Measurements from ENCODE around the gene GAPVD1. TPM values are rescaled to one million over a fixed set of nuclear protein-coding genes. Genes with fewer than 3 reads are reported as not detected.
A peak's percentile ranks its signal among the peaks of the same experiment; 100 is the strongest.
"Not testable (repeated sequence)": the region's sequence is repeated elsewhere in the genome, so short reads cannot be mapped to it uniquely, and the experiment has no call there.

The GAPVD1 gene
- total RNA-seq, 2 donors from 2014 or later = 37.9 to 40.0 TPM

GRCh38 chr9:125243792-125244260 is 17.8 kb upstream of the GAPVD1 start:
- ATAC-seq = no peak
- no peak for DNase-seq
- intact Hi-C loops (cut with DNase I, micrococcal nuclease) = no loop called here

DNA sequence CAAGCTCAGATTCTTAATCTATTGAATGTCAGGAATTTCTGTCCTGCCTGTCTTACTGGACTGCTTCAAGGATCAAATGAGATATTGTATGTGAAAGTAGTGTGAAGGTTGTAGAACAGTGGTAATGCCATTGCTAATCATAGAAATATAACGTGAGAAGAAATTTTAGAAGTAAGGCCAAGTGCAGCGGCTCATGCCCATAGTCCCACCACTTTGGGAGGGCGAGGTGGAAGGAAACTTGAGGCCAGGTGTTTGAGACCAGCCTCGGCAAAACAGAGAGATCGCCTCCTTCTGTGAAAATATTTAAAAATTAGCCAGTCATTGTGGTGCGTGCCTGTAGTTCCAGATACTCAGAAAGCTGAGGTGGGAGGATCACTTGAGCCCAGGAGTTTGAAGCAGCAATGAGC is 15.4 kb upstream of the GAPVD1 start:
- intact Hi-C loops (cut with DNase I, micrococcal nuclease) = no loop called here
- DNase-seq (no peak), ATAC-seq (no peak)

- ATAC-seq (no peak), DNase-seq (no peak)
- intact Hi-C loops (cut with DNase I, micrococcal nuclease) = no loop called here
Observed at GRCh38 chr9:125254231-125254630, 7.4 kb upstream of the GAPVD1 start.

GRCh38 chr9:125255781-125256391 is 5.7 kb upstream of the GAPVD1 start:
- no peak for DNase-seq
- ATAC-seq = no peak
- intact Hi-C loops (cut with DNase I, micrococcal nuclease) = no loop called here

DNA sequence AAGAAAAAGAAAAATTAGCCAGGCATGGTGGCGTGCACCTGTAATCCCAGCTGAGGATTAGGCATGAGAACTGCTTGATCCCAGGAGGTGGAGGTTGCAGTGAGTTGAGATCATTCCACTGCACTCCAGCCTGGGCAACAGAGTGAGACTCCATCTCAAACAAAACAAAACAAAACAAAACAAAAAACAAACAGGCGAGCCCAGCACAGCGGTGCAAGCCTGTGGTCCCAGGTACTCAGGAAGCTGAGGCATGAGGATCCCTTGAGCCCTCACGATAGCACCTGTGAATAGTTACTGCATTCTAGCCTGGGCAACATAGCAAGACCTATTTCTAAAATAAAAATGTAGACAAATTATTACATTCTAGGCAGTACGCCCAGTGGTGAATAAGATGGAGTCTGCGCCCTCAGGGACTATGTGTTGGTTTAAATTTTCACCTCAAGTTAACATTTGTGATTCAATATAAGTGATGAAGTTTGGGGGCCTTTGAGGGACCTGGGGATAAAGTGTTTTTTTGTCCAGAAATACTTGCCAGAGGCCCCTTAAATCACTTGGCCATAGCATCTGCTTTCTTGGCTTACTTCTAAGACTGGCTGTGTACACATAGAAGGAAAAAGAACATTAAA is 3.4 kb upstream of the GAPVD1 start:
- intact Hi-C loops (cut with DNase I, micrococcal nuclease) = no loop called here
- DNase-seq (no peak), ATAC-seq (no peak)

- ATAC-seq (no peak), DNase-seq (peak in 1 of 2 donors; percentile 28)
- intact Hi-C loops (cut with DNase I, micrococcal nuclease) = no loop called here
Observed at GRCh38 chr9:125258832-125259534, 2.6 kb upstream of the GAPVD1 start.

DNA sequence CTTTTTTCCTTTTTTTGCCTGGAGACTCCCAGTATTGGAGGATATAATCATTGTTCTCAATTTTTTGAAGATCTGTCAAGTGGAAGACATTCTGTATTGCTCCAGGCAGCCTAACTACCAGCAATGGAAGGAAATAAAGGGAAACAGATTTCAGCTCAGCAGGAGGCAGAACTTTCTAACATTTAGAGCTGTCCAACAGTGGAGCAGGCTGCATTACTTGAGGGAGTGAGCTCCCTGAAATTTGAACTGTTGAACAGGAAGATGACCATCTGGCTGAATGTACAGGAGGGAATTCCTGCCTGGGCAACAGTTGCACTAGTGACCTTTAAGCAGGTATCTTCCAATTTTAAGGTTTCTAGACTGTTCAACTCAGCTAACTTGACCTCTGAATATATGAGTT is 1.1 kb upstream of the GAPVD1 start:
- DNase-seq = no peak
- intact Hi-C loops (cut with DNase I, micrococcal nuclease) = no loop called here
- ATAC-seq = no peak

DNA sequence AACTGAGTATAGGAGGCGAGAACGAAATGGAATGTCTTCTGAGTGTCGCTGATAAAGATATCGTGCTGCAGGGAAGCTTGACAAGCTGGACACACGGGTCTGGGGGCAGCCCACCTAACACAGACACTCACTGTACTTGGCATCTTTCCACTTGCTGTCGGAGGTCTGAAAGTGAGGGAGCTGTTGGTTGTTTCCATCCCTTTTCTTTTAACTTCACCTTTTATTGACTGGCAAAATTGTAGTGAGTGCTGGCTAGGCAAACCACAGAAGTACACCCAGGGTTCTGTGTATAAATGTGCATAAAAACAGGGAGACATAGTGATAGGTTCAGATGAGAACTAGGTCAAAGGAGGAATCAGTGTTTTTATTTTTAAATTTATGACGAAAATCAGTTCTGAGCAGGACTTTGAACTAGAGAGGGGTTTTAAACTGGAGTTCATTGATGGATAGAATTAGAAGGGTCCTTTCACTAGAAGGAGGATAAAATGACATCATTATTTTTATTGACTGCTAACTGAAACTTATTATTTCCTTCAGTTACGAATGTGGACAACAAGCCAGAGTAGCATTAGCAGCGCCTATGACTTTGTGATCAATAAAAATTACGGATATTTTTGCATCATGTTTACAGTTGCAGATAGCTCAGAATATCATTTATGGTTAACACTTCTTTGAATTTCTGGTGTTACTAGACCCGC is 817 bp downstream of the GAPVD1 start:
- ATAC-seq = no peak
- intact Hi-C loops (cut with DNase I, micrococcal nuclease) = no loop called here

GRCh38 chr9:125264068-125264467 is 2.4 kb downstream of the GAPVD1 start:
- intact Hi-C loops (cut with DNase I, micrococcal nuclease); DNase-seq; ATAC-seq: not testable (repeated sequence)

More for the DNA sequence above, 817 bp downstream of the GAPVD1 start:
- DNase-seq = no peak

GRCh38 chr9:125268394-125269013 is 6.9 kb downstream of the GAPVD1 start:
- ATAC-seq (no peak), DNase-seq (no peak)
- intact Hi-C loops (cut with DNase I, micrococcal nuclease) = no loop called here

DNA sequence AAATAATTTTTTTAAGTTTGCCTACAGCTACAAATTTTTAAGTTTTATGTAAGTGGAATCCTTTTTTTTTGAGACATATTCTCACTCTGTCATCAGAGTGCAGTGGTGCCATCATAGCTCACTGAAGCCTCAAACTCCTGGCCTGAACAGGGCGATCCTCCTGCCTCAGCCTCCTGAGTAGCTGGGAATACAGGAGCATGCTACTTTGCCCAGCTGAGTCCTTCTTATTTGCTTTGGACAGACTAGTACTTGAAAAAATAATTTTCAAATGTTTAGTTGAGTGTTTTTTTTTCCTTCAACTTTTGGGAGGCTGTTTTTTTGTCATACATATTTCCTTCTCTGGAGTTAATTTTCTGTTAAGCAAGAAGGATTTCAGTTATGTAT is 7.4 kb downstream of the GAPVD1 start:
- DNase-seq = no peak
- intact Hi-C loops (cut with DNase I, micrococcal nuclease) = no loop called here
- no peak for ATAC-seq

DNA sequence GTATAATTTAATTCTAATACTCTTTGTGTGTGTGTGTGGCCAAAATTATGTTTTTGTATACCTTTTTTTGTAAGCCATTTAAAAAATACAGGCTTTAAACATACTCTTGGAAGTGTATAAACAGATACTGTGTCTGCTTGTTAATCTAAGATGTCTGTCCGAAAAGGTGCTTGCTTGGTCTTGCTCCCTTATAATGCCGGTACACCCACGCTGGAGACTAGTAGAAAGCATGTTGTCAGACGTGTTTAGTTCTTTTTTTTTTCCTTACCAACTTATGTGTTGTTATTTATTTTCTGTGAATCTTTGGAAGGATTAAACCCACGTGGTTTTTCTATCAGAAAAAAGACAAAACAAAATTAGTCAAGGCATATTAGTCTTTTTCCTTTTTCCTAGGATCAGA is 9.5 kb downstream of the GAPVD1 start:
- ATAC-seq (no peak), DNase-seq (no peak)
- intact Hi-C loops (cut with DNase I, micrococcal nuclease) = no loop called here

DNA sequence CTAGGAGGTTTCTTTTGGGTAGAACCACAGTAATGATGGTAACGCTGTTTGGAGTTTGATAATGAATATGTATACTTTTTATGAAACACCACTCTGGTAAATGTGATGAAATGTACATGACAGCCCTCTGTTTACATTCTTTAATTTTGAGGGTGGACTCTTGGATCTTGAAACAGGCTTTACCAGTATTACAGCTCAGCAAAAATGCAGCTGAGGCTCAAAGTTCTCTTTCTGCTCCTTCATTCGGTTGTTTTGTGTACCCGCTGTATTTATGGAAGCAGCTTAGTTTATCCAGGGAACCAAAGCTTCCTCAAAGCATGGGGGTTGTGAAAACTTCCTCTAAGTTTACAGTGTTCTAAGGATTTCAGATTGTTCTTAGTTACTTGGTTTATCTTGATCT is 11.1 kb downstream of the GAPVD1 start:
- ATAC-seq = peak; percentile 99
- intact Hi-C loops (cut with DNase I, micrococcal nuclease) = no loop called here
- DNase-seq = no peak

GRCh38 chr9:125276771-125277170 is 15.1 kb downstream of the GAPVD1 start:
- intact Hi-C loops (cut with DNase I, micrococcal nuclease) = no loop called here
- no peak for DNase-seq
- no peak for ATAC-seq

DNA sequence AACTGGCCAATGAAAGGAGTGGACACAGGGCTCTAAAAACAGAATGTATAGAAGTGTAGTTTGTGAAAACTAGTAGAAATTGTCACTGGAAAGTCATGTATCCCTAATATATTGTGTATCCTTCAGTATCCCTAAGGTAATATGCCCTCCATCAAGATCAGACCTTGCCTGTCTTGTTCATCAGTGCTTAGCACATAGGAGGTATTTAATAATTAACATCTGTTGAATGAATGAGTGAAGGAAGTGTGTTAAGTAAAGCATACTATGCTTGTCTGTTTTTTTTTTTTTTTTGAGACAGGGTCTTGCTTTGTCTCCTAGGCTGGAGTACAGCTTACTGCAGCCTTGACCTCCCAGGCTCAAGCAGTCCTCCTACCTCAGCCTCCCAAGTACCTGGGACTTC is 15.8 kb downstream of the GAPVD1 start:
- ATAC-seq (no peak), DNase-seq (no peak)
- intact Hi-C loops (cut with DNase I, micrococcal nuclease) = no loop called here

GRCh38 chr9:125280945-125281344 is 19.3 kb downstream of the GAPVD1 start:
- ATAC-seq (no peak), DNase-seq (no peak)
- intact Hi-C loops (cut with DNase I, micrococcal nuclease) = no loop called here

DNA sequence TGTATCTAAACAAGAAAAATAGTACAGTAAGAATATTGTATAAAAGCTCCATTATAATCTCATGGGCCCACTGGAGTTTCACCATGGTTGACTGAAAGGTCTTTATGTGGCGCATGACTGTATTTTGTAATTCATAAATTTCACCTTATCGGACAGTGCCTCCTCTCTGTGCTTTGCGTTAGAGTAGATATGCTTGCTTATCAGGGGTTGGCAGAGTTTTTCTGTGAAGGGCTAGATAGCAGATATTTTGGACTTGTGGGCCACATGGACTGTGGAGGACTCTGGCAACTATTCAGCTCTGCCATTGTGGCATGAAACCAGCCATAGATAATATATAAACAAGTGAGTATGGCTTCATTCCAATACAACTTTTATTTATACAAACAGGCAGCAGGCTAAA is 23.2 kb downstream of the GAPVD1 start:
- no peak for DNase-seq

DNA sequence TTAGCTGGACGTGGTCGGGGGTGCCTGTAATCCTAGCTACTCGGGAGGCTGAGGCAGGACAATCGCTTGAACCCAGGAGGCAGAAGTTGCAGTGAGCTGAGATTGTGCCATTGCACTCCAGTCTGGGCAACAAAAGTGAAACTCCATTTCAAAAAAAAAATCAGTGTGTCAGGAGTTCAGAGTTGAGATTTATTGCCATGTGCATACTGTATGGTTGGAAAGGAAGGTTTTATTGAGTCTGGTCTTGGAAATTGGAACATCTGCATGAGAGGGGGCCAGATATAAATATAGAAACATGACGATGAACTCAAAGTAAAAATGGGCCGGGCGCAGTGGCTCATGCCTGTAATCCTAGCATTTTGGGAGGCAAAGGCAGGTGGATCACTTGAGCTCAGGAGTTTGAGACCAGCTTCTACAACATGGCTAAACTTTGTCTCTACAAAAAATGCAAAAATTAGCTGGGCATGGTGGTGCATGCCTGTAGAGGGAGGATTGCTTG is 25.4 kb downstream of the GAPVD1 start:
- intact Hi-C loops (cut with DNase I, micrococcal nuclease); DNase-seq; ATAC-seq: not testable (repeated sequence)

More for the DNA sequence above, 23.2 kb downstream of the GAPVD1 start:
- intact Hi-C loops (cut with DNase I, micrococcal nuclease) = no loop called here
- ATAC-seq = no peak

GRCh38 chr9:125293134-125293533 is 31.5 kb downstream of the GAPVD1 start:
- intact Hi-C loops (cut with DNase I, micrococcal nuclease) = no loop called here
- ATAC-seq (peak; percentile 27), DNase-seq (no peak)

Data from left colon (tissue), 2 donors.